ENCODE measurements around the gene HECTD4.

Gene HECTD4

GRCh38 chr12:112239881-112240280, 142.3 kb downstream of the HECTD4 start:
- TF ChIP-seq TARDBP (IDR thresholded peaks at IDR 0.05) (no peak), LEF1 (IDR thresholded peaks at IDR 0.05; ENCODE audit: borderline replicate concordance) (no peak), ELF4 (IDR thresholded peaks at IDR 0.05) (no peak), FOXA1 (IDR thresholded peaks at IDR 0.05) (no peak), ZNF384 (IDR thresholded peaks at IDR 0.05) (no peak), SP1 (IDR thresholded peaks at IDR 0.05) (no peak), CTBP1 (IDR thresholded peaks at IDR 0.05; ENCODE audit: borderline replicate concordance) (no peak), HDGF (IDR thresholded peaks at IDR 0.05; ENCODE audit: borderline replicate concordance) (no peak), PKNOX1 (IDR thresholded peaks at IDR 0.05) (no peak), FOXK2 (IDR thresholded peaks at IDR 0.05) (no peak)
- ChIA-PET POLR2A (no interaction called here), CTCF (no interaction called here)
- DNase-seq (ENCODE audit: extremely low spot score): no peak

GRCh38 chr12:112239020-112239419, 143.2 kb downstream of the HECTD4 start:
- POLR2A ChIA-PET: no interaction called here
- TF ChIP-seq BHLHE40 (IDR thresholded peaks at IDR 0.05; ENCODE audit: borderline replicate concordance): no peak
- no peak for TF ChIP-seq ARNT (IDR thresholded peaks at IDR 0.05)
- TF ChIP-seq SUZ12 (IDR thresholded peaks at IDR 0.05): no peak
- no peak for TF ChIP-seq FOXK2 (IDR thresholded peaks at IDR 0.05)
- TF ChIP-seq FOXM1 (IDR thresholded peaks at IDR 0.05; ENCODE audit: borderline replicate concordance): no peak
- no peak for TF ChIP-seq HDGF (IDR thresholded peaks at IDR 0.05; ENCODE audit: borderline replicate concordance)
- no peak for TF ChIP-seq ELF4 (IDR thresholded peaks at IDR 0.05)
- no peak for TF ChIP-seq PKNOX1 (IDR thresholded peaks at IDR 0.05)
- TF ChIP-seq CTBP1 (IDR thresholded peaks at IDR 0.05; ENCODE audit: borderline replicate concordance): no peak
- no peak for TF ChIP-seq SP1 (IDR thresholded peaks at IDR 0.05)
- no peak for TF ChIP-seq FOXA1 (IDR thresholded peaks at IDR 0.05)
- no peak for TF ChIP-seq TARDBP (IDR thresholded peaks at IDR 0.05)
- TF ChIP-seq L3MBTL2 (conservative IDR thresholded peaks at IDR 0.05): no peak
- CTCF ChIA-PET: no interaction called here
- no peak for DNase-seq (ENCODE audit: extremely low spot score)

GRCh38 chr12:112238441-112238840, 143.8 kb downstream of the HECTD4 start:
- no peak for DNase-seq (ENCODE audit: extremely low spot score)
- TF ChIP-seq CTBP1 (IDR thresholded peaks at IDR 0.05; ENCODE audit: borderline replicate concordance) (no peak), ARNT (IDR thresholded peaks at IDR 0.05) (no peak), BHLHE40 (IDR thresholded peaks at IDR 0.05; ENCODE audit: borderline replicate concordance) (no peak)
- ChIA-PET CTCF (no interaction called here), POLR2A (no interaction called here)

- POLR2A ChIA-PET: no interaction called here
- CTCF ChIA-PET: no interaction called here
- TF ChIP-seq SP1 (IDR thresholded peaks at IDR 0.05) (no peak), BHLHE40 (IDR thresholded peaks at IDR 0.05; ENCODE audit: borderline replicate concordance) (no peak), ZNF384 (IDR thresholded peaks at IDR 0.05) (no peak), ELF4 (IDR thresholded peaks at IDR 0.05) (no peak), FOXK2 (IDR thresholded peaks at IDR 0.05) (no peak), PKNOX1 (IDR thresholded peaks at IDR 0.05) (no peak), FOXA1 (IDR thresholded peaks at IDR 0.05) (no peak), ARNT (IDR thresholded peaks at IDR 0.05) (no peak), TARDBP (IDR thresholded peaks at IDR 0.05) (no peak), LEF1 (IDR thresholded peaks at IDR 0.05; ENCODE audit: borderline replicate concordance) (no peak), SUZ12 (IDR thresholded peaks at IDR 0.05) (no peak), FOXM1 (IDR thresholded peaks at IDR 0.05; ENCODE audit: borderline replicate concordance) (no peak)
- no peak for DNase-seq (ENCODE audit: extremely low spot score)
Measured at GRCh38 chr12:112236786-112237185, 145.4 kb downstream of the HECTD4 start.

- ChIA-PET CTCF (no interaction called here), POLR2A (no interaction called here)
- TF ChIP-seq TARDBP (IDR thresholded peaks at IDR 0.05): no peak
- no peak for TF ChIP-seq PKNOX1 (IDR thresholded peaks at IDR 0.05)
- no peak for TF ChIP-seq NFRKB (IDR thresholded peaks at IDR 0.05)
- no peak for TF ChIP-seq CTBP1 (IDR thresholded peaks at IDR 0.05; ENCODE audit: borderline replicate concordance)
- TF ChIP-seq FOXK2 (IDR thresholded peaks at IDR 0.05): no peak
- TF ChIP-seq SUZ12 (IDR thresholded peaks at IDR 0.05): no peak
- no peak for TF ChIP-seq FOXA1 (IDR thresholded peaks at IDR 0.05)
- TF ChIP-seq L3MBTL2 (conservative IDR thresholded peaks at IDR 0.05): no peak
- TF ChIP-seq FOXM1 (IDR thresholded peaks at IDR 0.05; ENCODE audit: borderline replicate concordance): no peak
- TF ChIP-seq LEF1 (IDR thresholded peaks at IDR 0.05; ENCODE audit: borderline replicate concordance): no peak
- no peak for TF ChIP-seq ZNF384 (IDR thresholded peaks at IDR 0.05)
- no peak for TF ChIP-seq HDGF (IDR thresholded peaks at IDR 0.05; ENCODE audit: borderline replicate concordance)
- no peak for TF ChIP-seq SP1 (IDR thresholded peaks at IDR 0.05)
- TF ChIP-seq ELF4 (IDR thresholded peaks at IDR 0.05): no peak
- TF ChIP-seq ARNT (IDR thresholded peaks at IDR 0.05): no peak
- no peak for TF ChIP-seq BHLHE40 (IDR thresholded peaks at IDR 0.05; ENCODE audit: borderline replicate concordance)
- DNase-seq (ENCODE audit: extremely low spot score): no peak
Measured at GRCh38 chr12:112236386-112236785, 145.8 kb downstream of the HECTD4 start.

GRCh38 chr12:112234303-112234702, 147.9 kb downstream of the HECTD4 start:
- POLR2A ChIA-PET: no interaction called here
- no peak for DNase-seq (ENCODE audit: extremely low spot score)
- CTCF ChIA-PET: no interaction called here
- no peak for TF ChIP-seq PKNOX1 (IDR thresholded peaks at IDR 0.05)
- no peak for TF ChIP-seq TARDBP (IDR thresholded peaks at IDR 0.05)
- TF ChIP-seq ELF4 (IDR thresholded peaks at IDR 0.05): no peak
- no peak for TF ChIP-seq LEF1 (IDR thresholded peaks at IDR 0.05; ENCODE audit: borderline replicate concordance)
- TF ChIP-seq L3MBTL2 (conservative IDR thresholded peaks at IDR 0.05): no peak
- TF ChIP-seq FOXK2 (IDR thresholded peaks at IDR 0.05): no peak
- TF ChIP-seq ZNF384 (IDR thresholded peaks at IDR 0.05): no peak
- TF ChIP-seq FOXA1 (IDR thresholded peaks at IDR 0.05): no peak
- no peak for TF ChIP-seq CTBP1 (IDR thresholded peaks at IDR 0.05; ENCODE audit: borderline replicate concordance)
- no peak for TF ChIP-seq FOXM1 (IDR thresholded peaks at IDR 0.05; ENCODE audit: borderline replicate concordance)
- no peak for TF ChIP-seq SP1 (IDR thresholded peaks at IDR 0.05)
- no peak for TF ChIP-seq BHLHE40 (IDR thresholded peaks at IDR 0.05; ENCODE audit: borderline replicate concordance)
- no peak for TF ChIP-seq ARNT (IDR thresholded peaks at IDR 0.05)
- no peak for TF ChIP-seq HDGF (IDR thresholded peaks at IDR 0.05; ENCODE audit: borderline replicate concordance)
- no peak for TF ChIP-seq SUZ12 (IDR thresholded peaks at IDR 0.05)
- TF ChIP-seq NFRKB (IDR thresholded peaks at IDR 0.05): no peak

All from HEK293T (cell line).